Esophagus squamous epithelium (tissue), 5 donors: ENCODE results near the gene ZBTB46. TPM values are rescaled to one million over a fixed set of nuclear protein-coding genes. Genes with fewer than 3 reads are reported as not detected.
"Not testable (repeated sequence)": the region's sequence is repeated elsewhere in the genome, so short reads cannot be mapped to it uniquely, and the experiment has no call there.

Source experiments
- DNase-seq: peaks from one replicate; lab custom pipeline; 2025; lab: John Stamatoyannopoulos, UW
- H3K27ac ChIP-seq, 4 donors: fragments of 200-600 bp; sonication (generic); one replicate each; pipeline ENCODE4 v1.5.1; 2016 to 2019; ENCODE audit warnings: mild to moderate bottlenecking in 1 of 4
- H3K27me3 ChIP-seq, 4 donors: fragments of 200-600 bp; sonication (generic); 1 replicate in 3 of 4; 2 replicates in 1 of 4; pipeline versions ENCODE4 v1.5.1 to v1.6.0; 2017 to 2021; ENCODE audit warnings: antibody characterized with exemption in 1 of 4
- H3K36me3 ChIP-seq, 3 donors: fragments of 200-600 bp; sonication (generic); one replicate each; pipeline ENCODE4 v1.5.1; 2016 to 2019
- H3K4me1 ChIP-seq, 3 donors: fragments of 200-600 bp; sonication (generic); one replicate each; pipeline ENCODE4 v1.5.1; 2017 to 2019
- H3K4me3 ChIP-seq, 4 donors: fragments of 200-600 bp; sonication (generic); 1 replicate in 3 of 4; 2 replicates in 1 of 4; pipeline ENCODE4 v1.5.1; 2016 to 2019; ENCODE audit warnings: mild to moderate bottlenecking in 2 of 4, moderate library complexity in 1 of 4
- H3K9me3 ChIP-seq, 3 donors: fragments of 200-600 bp; sonication (generic); one replicate each; pipeline ENCODE4 v1.5.1; 2016 to 2019
- POLR2A ChIP-seq, 4 donors: fragments of 450-650 bp; IDR thresholded peaks; one replicate each; pipeline ENCODE4 v1.6.1; 2017; ENCODE audit warnings: antibody characterized with exemption in 4 of 4, mild to moderate bottlenecking in 4 of 4, moderate library complexity in 3 of 4
- WGBS, 2 donors: methylation state at CpG; one replicate each; pipeline ENCODE4 v1.1.5; 2018; 5-methylcytosine and 5-hydroxymethylcytosine counted together
- intact Hi-C: fragments of 100-400 bp; cut with DNase I; formaldehyde crosslinking; loops from one replicate; pipeline ENCODE4 v1.15.0; 2022
- total RNA-seq, 4 donors: library from RNA; depleted of rRNA; stranded (reverse); fragments of >200 nt; gene quantifications; one replicate each; pipeline ENCODE4 v1.1.0, GENCODE V29; 2016
- TF ChIP-seq, protein P1 (sequence below), 6 experiments: fragments of 450-650 bp in 4 of 6; fragments of 200-600 bp in 2 of 6; sonication (generic) in 2 of 6; IDR thresholded peaks; one replicate each; pipeline ENCODE4 v1.5.1; 2016 to 2019; ENCODE audit warnings: antibody characterized with exemption in 6 of 6, mild to moderate bottlenecking in 4 of 6, moderate library complexity in 4 of 6
- donor health status: DM: yes; HTN: yes; CAD: no.

The ZBTB46 gene
- total RNA-seq, 4 donors from 2014 or later: 0.79 to 4.2 (median 2.0) TPM

DNA sequence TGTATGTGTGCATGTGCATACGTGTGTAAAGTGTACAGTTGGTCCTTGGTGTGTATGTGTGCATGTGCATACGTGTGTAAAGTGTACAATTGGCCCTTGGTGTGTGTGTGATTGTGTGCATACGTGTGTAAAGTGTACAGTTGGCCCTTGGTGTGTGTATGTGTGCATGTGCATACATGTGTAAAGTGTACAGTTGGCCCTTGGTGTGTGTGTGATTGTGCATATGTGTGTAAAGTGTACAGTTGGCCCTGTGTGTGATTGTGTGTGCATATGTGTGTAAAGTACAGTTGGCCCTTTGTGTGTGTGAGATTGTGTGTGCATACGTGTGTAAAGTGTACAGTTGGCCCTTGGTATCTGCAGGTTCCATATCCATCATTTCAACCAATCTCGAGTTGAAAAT is 99.7 kb downstream of the ZBTB46 start:
- 71 to 79% methylated on average over 5 of the region's 5 CpGs for WGBS, 2 donors
- Histone ChIP-seq H3K4me3 (no peak overlapping the region), H3K4me1 (peaks cover 6 to 26% (median 10%) of the 10 kb centered on the region in 3 donors), H3K27me3 (no peaks in the 10 kb centered on the region), H3K36me3 (peaks cover 0 to 60% (median 15%) of the 10 kb centered on the region in 3 donors), H3K9me3 (no peaks in the 10 kb centered on the region), H3K27ac (no peak overlapping the region)
- TF ChIP-seq POLR2A (IDR thresholded peaks at IDR 0.05): no peak
- TF ChIP-seq, protein P1, sequence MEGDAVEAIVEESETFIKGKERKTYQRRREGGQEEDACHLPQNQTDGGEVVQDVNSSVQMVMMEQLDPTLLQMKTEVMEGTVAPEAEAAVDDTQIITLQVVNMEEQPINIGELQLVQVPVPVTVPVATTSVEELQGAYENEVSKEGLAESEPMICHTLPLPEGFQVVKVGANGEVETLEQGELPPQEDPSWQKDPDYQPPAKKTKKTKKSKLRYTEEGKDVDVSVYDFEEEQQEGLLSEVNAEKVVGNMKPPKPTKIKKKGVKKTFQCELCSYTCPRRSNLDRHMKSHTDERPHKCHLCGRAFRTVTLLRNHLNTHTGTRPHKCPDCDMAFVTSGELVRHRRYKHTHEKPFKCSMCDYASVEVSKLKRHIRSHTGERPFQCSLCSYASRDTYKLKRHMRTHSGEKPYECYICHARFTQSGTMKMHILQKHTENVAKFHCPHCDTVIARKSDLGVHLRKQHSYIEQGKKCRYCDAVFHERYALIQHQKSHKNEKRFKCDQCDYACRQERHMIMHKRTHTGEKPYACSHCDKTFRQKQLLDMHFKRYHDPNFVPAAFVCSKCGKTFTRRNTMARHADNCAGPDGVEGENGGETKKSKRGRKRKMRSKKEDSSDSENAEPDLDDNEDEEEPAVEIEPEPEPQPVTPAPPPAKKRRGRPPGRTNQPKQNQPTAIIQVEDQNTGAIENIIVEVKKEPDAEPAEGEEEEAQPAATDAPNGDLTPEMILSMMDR (IDR thresholded peaks at IDR 0.05): no peak
- no peak for DNase-seq
- intact Hi-C loops: no loop called here

DNA sequence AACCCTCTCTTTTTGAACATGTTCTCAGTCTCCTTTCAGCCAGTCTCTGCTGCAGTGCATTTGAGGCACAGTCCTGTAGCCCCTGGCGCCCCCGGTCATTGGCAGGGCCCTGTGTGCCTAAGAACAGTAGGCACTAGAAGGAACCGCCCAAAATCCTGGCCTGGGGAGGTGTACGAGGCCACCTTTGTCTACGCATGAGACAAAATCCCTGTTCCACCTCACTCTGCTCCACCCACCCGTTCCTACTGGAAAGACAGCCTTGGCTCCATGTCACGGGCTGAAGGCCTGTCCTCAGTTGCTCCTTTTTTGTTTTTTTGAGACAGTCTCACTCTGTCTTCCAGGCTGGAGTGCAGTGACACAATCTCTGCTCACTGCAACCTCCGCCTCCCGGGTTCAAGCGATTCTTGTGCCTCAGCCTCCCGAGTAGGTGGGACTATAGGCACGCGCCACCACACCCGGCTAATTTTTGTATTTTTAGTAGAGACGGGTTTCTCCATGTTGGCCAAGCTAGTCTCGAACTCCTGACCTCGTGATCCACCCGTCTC is 100.8 kb downstream of the ZBTB46 start:
- Histone ChIP-seq H3K36me3 (peaks cover 0 to 61% (median 13%) of the 10 kb centered on the region in 3 donors), H3K4me1 (peaks cover 0 to 17% (median 5%) of the 10 kb centered on the region in 3 donors), H3K27ac (peak overlapping the region in 1 of 4 donors; percentile 18)
- H3K27me3 ChIP-seq, H3K9me3 ChIP-seq, intact Hi-C loops, H3K4me3 ChIP-seq, DNase-seq: not testable (repeated sequence)
- 80 to 88% methylated on average over 8 to 18 of the region's 18 CpGs for WGBS, 2 donors

DNA sequence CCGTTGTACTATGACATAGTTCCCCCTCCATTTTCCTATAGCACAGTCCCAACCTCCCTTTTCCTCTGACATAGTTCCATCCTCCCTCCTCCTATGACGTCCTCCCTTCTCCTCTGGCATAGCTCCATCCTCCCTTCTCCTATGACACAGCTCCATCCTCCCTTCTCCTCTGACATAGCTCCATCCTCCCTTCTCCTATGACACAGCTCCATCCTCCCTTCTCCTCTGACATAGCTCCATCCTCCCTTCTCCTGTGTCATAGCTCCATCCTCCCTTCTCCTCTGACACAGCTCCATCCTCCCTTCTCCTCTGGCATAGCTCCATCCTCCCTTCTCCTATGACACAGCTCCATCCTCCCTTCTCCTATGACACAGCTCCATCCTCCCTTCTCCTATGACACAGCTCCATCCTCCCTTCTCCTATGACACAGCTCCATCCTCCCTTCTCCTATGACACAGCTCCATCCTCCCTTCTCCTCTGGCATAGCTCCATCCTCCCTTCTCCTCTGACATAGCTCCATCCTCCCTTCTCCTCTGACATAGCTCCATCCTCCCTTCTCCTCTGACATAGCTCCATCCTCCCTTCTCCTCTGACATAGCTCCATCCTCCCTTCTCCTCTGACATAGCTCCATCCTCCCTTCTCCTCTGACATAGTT is 108.0 kb downstream of the ZBTB46 start:
- H3K27me3 ChIP-seq, H3K4me3 ChIP-seq, H3K4me1 ChIP-seq, H3K27ac ChIP-seq, intact Hi-C loops, DNase-seq: not testable (repeated sequence)
- 68 to 84% methylated on average over 2 of the region's 2 CpGs for WGBS, 2 donors
- peaks cover 0 to 86% (median 7%) of the 10 kb centered on the region in 3 donors for H3K36me3 ChIP-seq
- H3K9me3 ChIP-seq: peaks cover 0 to 34% (median 28%) of the 10 kb centered on the region in 3 donors

DNA sequence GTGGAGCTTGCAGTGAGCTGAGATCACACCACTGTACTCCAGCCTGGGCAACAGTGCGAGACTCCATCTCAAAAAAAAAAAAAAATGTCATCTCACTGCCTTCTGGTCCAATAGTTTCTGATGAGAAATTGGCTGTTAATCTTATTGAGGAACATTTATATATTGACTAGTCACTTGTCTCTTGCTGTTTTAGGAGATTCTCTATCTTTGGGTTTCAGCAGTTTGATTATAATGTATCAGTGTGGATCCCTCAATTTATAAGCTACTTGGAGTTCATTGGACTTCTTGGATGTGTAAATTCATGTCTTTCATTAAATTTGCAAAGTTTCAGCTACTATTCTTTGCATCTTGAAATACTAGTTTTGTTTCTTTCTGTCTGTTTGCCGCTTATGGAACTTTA is 112.1 kb downstream of the ZBTB46 start:
- no peak overlapping the region for H3K27ac ChIP-seq
- 98 to 100% methylated on average over 2 of the region's 2 CpGs for WGBS, 2 donors
- H3K9me3 ChIP-seq: peaks cover 0 to 29% (median 19%) of the 10 kb centered on the region in 3 donors
- no peak for TF ChIP-seq POLR2A (IDR thresholded peaks at IDR 0.05)
- TF ChIP-seq, protein P1 (IDR thresholded peaks at IDR 0.05): no peak
- no peaks in the 10 kb centered on the region for H3K27me3 ChIP-seq
- no peak overlapping the region for H3K4me3 ChIP-seq
- intact Hi-C loops: no loop called here
- H3K4me1 ChIP-seq: no peaks in the 10 kb centered on the region
- H3K36me3 ChIP-seq: peaks cover 0 to 96% (median 20%) of the 10 kb centered on the region in 3 donors
- no peak for DNase-seq

DNA sequence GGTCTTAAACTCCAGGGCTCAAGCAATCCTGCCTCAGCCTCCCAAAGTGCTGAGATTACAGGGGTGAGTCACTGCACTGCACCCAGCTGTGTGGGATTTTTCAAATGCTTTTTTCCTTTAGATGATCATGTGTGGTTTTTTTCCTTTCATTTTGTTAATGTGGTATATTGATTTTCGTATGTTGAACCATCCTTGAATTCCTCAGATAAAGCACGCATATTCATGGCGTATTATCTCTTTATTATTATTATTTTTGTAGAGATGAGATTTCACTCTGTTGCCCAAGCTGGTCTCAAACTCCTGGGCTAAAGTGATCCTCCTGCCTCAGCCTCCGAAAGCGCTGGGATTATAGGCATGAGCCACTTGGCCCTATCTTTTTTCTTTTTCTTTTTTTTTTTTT is 116.2 kb downstream of the ZBTB46 start:
- no peak for DNase-seq
- H3K27me3 ChIP-seq: no peaks in the 10 kb centered on the region
- TF ChIP-seq, protein P1 (IDR thresholded peaks at IDR 0.05): no peak
- no peak for TF ChIP-seq POLR2A (IDR thresholded peaks at IDR 0.05)
- no peak overlapping the region for H3K27ac ChIP-seq
- no peak overlapping the region for H3K4me3 ChIP-seq
- intact Hi-C loops: no loop called here
- peaks cover 0 to 29% (median 19%) of the 10 kb centered on the region in 3 donors for H3K9me3 ChIP-seq
- peaks cover 0 to 99% (median 16%) of the 10 kb centered on the region in 3 donors for H3K36me3 ChIP-seq
- peaks cover 0 to 7% (median 0%) of the 10 kb centered on the region in 3 donors for H3K4me1 ChIP-seq
- WGBS, 2 donors: 95 to 96% methylated on average over 5 of the region's 5 CpGs

DNA sequence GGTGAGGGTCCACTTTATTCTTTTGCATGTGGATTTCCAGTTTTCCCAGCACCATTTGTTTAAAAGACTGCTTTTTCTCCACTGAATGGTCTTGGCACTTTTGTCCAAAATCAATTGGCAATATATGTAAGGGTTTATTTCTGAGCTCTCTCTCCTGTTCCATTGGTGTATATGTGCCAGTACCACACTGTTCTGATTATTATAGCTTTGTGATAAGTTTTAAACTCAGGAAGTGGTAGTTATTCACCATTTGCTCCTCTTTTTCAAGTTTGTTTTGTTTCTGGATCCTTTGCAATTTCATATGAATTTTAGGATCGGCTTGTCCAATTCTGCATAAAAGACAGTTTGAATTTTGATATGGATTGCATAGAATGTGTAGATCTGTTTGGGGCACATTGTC is 118.9 kb downstream of the ZBTB46 start:
- no peak for TF ChIP-seq POLR2A (IDR thresholded peaks at IDR 0.05)
- TF ChIP-seq, protein P1 (IDR thresholded peaks at IDR 0.05): no peak
- Histone ChIP-seq H3K4me3 (no peak overlapping the region), H3K9me3 (peaks cover 0 to 14% (median 7%) of the 10 kb centered on the region in 3 donors), H3K36me3 (peaks cover 0 to 82% (median 9%) of the 10 kb centered on the region in 3 donors), H3K27me3 (no peaks in the 10 kb centered on the region), H3K27ac (no peak overlapping the region), H3K4me1 (peaks cover 10 to 25% (median 14%) of the 10 kb centered on the region in 3 donors)
- 92 to 100% methylated on average over 1 of the region's 1 CpG for WGBS, 2 donors
- DNase-seq: no peak
- intact Hi-C loops: no loop called here
